ENCODE measurements around the gene UNC5A. TPM values are rescaled to one million over a fixed set of nuclear protein-coding genes. Genes with fewer than 3 reads are reported as not detected.

The UNC5A gene
- total RNA-seq, 4 donors from 2014 or later, result not detected

- WGBS, 2 donors, result 84 to 89% methylated on average over 5 of the region's 5 CpGs
- Histone ChIP-seq H3K27ac (no peak overlapping the region), H3K9me3 (no peaks in the 10 kb centered on the region), H3K27me3 (peaks cover 0 to 29% of the 10 kb centered on the region in 2 donors), H3K4me1 (no peaks in the 10 kb centered on the region), H3K4me3 (no peak overlapping the region), H3K36me3 (no peaks in the 10 kb centered on the region)
- TF ChIP-seq EP300 (IDR thresholded peaks at IDR 0.05) (no peak), POLR2A (IDR thresholded peaks at IDR 0.05) (no peak), CTCF (IDR thresholded peaks at IDR 0.05) (no peak)
- no peak for DNase-seq (ENCODE audit: low spot score in 2 of 2)
Measured at GRCh38 chr5:176824604-176825003, 14.2 kb downstream of the UNC5A start.

GRCh38 chr5:176825234-176825633 is 14.9 kb downstream of the UNC5A start:
- no peaks in the 10 kb centered on the region for H3K9me3 ChIP-seq
- no peak overlapping the region for H3K27ac ChIP-seq
- no peaks in the 10 kb centered on the region for H3K4me1 ChIP-seq
- DNase-seq (ENCODE audit: low spot score in 2 of 2), result no peak
- peaks cover 0 to 29% of the 10 kb centered on the region in 2 donors for H3K27me3 ChIP-seq
- 73 to 80% methylated on average over 9 of the region's 9 CpGs for WGBS, 2 donors
- no peak for TF ChIP-seq EP300 (IDR thresholded peaks at IDR 0.05)
- no peak overlapping the region for H3K4me3 ChIP-seq
- H3K36me3 ChIP-seq, result no peaks in the 10 kb centered on the region

GRCh38 chr5:176825957-176826356 is 15.6 kb downstream of the UNC5A start:
- H3K4me3 ChIP-seq, result no peak overlapping the region
- H3K9me3 ChIP-seq, result no peaks in the 10 kb centered on the region
- H3K4me1 ChIP-seq, result no peaks in the 10 kb centered on the region
- no peak for DNase-seq (ENCODE audit: low spot score in 2 of 2)
- peaks cover 0 to 23% of the 10 kb centered on the region in 2 donors for H3K27me3 ChIP-seq
- WGBS, 2 donors, result 59 to 79% methylated on average over 4 of the region's 4 CpGs
- no peaks in the 10 kb centered on the region for H3K36me3 ChIP-seq
- H3K27ac ChIP-seq, result no peak overlapping the region
- TF ChIP-seq CTCF (IDR thresholded peaks at IDR 0.05), result no peak
- no peak for TF ChIP-seq POLR2A (IDR thresholded peaks at IDR 0.05)

GRCh38 chr5:176827736-176828414 is 17.5 kb downstream of the UNC5A start:
- no peak for DNase-seq (ENCODE audit: low spot score in 2 of 2)
- Histone ChIP-seq H3K4me3 (no peak overlapping the region), H3K27me3 (peaks cover 0 to 9% of the 10 kb centered on the region in 2 donors), H3K9me3 (no peaks in the 10 kb centered on the region), H3K4me1 (no peaks in the 10 kb centered on the region), H3K27ac (no peak overlapping the region), H3K36me3 (no peaks in the 10 kb centered on the region)
- WGBS, 2 donors, result 77 to 81% methylated on average over 14 of the region's 14 CpGs
- TF ChIP-seq POLR2A (IDR thresholded peaks at IDR 0.05), result no peak
- TF ChIP-seq CTCF (IDR thresholded peaks at IDR 0.05), result no peak
- TF ChIP-seq EP300 (IDR thresholded peaks at IDR 0.05), result no peak

- Histone ChIP-seq H3K36me3 (no peaks in the 10 kb centered on the region), H3K27me3 (peaks cover 0 to 5% of the 10 kb centered on the region in 2 donors), H3K27ac (no peak overlapping the region), H3K4me3 (no peak overlapping the region), H3K4me1 (no peaks in the 10 kb centered on the region), H3K9me3 (no peaks in the 10 kb centered on the region)
- 88 to 90% methylated on average over 2 of the region's 2 CpGs for WGBS, 2 donors
- TF ChIP-seq EP300 (IDR thresholded peaks at IDR 0.05) (no peak), CTCF (IDR thresholded peaks at IDR 0.05) (no peak), POLR2A (IDR thresholded peaks at IDR 0.05) (no peak)
- no peak for DNase-seq (ENCODE audit: low spot score in 2 of 2)
Measured at GRCh38 chr5:176829320-176829719, 19.0 kb downstream of the UNC5A start.
